Uterus (tissue), 4 donors: ENCODE measurements around the gene YBX1. TPM values are rescaled to one million over a fixed set of nuclear protein-coding genes. Genes with fewer than 3 reads are reported as not detected.
"Not testable (repeated sequence)": the region's sequence is repeated elsewhere in the genome, so short reads cannot be mapped to it uniquely, and the experiment has no call there.

Experiments
- DNase-seq, 2 donors: peaks; one replicate each; pipeline ENCODE4 v3.0.0-alpha.2; 2019 to 2020
- H3K27ac ChIP-seq, 2 donors: fragments of 200-600 bp; sonication (generic); 1 replicate in 1 of 2; 2 replicates in 1 of 2; pipeline ENCODE4 v1.5.1; 2016 to 2018
- H3K27me3 ChIP-seq, 2 donors: fragments of 200-600 bp; sonication (generic); one replicate each; pipeline ENCODE4 v1.5.1; 2018 to 2019; ENCODE audit warnings: control low read depth in 1 of 2
- H3K36me3 ChIP-seq, 2 donors: fragments of 200-600 bp; sonication (generic); one replicate each; pipeline ENCODE4 v1.5.1; 2019; ENCODE audit warnings: control low read depth in 1 of 2
- H3K4me1 ChIP-seq, 2 donors: fragments of 200-600 bp; sonication (generic); one replicate each; pipeline ENCODE4 v1.5.1; 2018 to 2019; ENCODE audit warnings: control low read depth in 1 of 2
- H3K4me3 ChIP-seq, 2 donors: fragments of 200-600 bp; sonication (generic); 1 replicate in 1 of 2; 2 replicates in 1 of 2; pipeline ENCODE4 v1.5.1; 2018 to 2019; ENCODE audit warnings: mild to moderate bottlenecking in 1 of 2
- H3K9me3 ChIP-seq, 2 donors: fragments of 200-600 bp; sonication (generic); one replicate each; pipeline ENCODE4 v1.5.1; 2019; ENCODE audit warnings: control low read depth in 1 of 2
- CTCF ChIP-seq, 4 experiments: fragments of 200-600 bp in 2 of 4; fragments of 450-650 bp in 2 of 4; sonication (generic) in 2 of 4; IDR thresholded peaks; one replicate each; pipeline ENCODE4 v1.5.1; 2016 to 2019; ENCODE audit warnings: antibody characterized with exemption in 4 of 4, mild to moderate bottlenecking in 2 of 4, moderate library complexity in 1 of 4
- POLR2A ChIP-seq, 2 donors: fragments of 450-650 bp; IDR thresholded peaks; one replicate each; pipeline ENCODE4 v1.6.1; 2016; ENCODE audit warnings: antibody characterized with exemption in 2 of 2, mild to moderate bottlenecking in 1 of 2, moderate library complexity in 1 of 2
- intact Hi-C: fragments of 100-400 bp; cut with DNase I; formaldehyde crosslinking; loops from one replicate; pipeline ENCODE4 v1.15.1; 2023; ENCODE audit warnings: low total_unique reads
- total RNA-seq, 4 donors: library from RNA; depleted of rRNA in 3 of 4; stranded (reverse); fragments of >200 nt in 3 of 4; gene quantifications; one replicate each; pipeline versions ENCODE4 v1.1.0 to v1.2.4, GENCODE V29; 2014 to 2023
- donor health status: DM: yes; HTN: yes; CAD: no.

The YBX1 gene
- total RNA-seq, 4 donors from 2014 or later = 282 to 387 (median 333) TPM

- Histone ChIP-seq H3K36me3 (no peaks in the 10 kb centered on the region), H3K9me3 (no peaks in the 10 kb centered on the region), H3K4me3 (no peak overlapping the region), H3K4me1 (peaks cover 8 to 10% of the 10 kb centered on the region in 2 donors), H3K27ac (no peak overlapping the region), H3K27me3 (no peaks in the 10 kb centered on the region)
- TF ChIP-seq CTCF (IDR thresholded peaks at IDR 0.05) (no peak), POLR2A (IDR thresholded peaks at IDR 0.05) (no peak)
- DNase-seq = no peak
- intact Hi-C loops = no loop called here
Measured at GRCh38 chr1:42680055-42680454, 2.2 kb upstream of the YBX1 start.

DNA sequence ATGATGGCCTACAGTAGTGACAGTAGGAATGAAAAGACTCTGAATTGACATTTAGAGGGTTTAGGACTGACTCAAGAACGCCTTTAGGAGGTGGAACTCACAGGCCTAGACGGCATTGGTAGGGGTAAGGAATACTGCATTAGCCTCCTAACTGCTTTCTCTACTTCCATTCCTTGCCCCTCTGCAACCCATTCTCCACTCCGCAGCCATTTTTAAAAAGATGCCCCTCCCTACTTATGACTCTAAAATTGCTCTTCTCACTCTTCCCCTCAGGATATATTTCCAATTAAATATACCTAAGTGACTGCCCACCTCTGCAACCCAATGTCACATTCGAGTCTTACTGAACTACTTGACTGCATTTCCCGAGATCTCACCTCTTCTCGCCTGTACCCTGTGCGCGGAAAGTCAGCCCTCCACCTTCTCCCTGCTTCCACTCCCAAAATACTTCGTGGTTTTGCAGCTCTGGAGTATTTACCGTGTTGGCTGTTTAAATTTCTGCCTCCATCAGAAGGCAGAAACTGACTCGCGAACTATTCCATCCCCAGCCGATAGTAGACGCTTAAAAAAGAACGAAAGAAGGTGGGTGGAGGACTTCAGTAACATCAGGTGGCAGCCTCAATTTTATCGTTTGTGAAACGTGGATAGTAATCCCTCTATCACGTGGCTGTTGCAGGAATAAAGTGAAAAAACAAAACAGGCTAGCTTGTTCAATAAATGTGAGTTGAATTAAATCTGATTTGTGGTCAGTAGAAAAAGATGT is 1.1 kb upstream of the YBX1 start:
- Histone ChIP-seq H3K4me1 (peaks cover 10 to 17% of the 10 kb centered on the region in 2 donors), H3K4me3 (peak overlapping the region; percentile 57 to 98)
- intact Hi-C loops = no loop called here

GRCh38 chr1:42682484-42682738 is 193 bp downstream of the YBX1 start:
- DNase-seq, H3K9me3 ChIP-seq, H3K27me3 ChIP-seq, intact Hi-C loops, H3K36me3 ChIP-seq: not testable (repeated sequence)
- H3K4me3 ChIP-seq = peak overlapping the region; percentile 57 to 98
- peaks cover 10 to 22% of the 10 kb centered on the region in 2 donors for H3K4me1 ChIP-seq
- H3K27ac ChIP-seq = peak overlapping the region; percentile 94 to 95

More for the DNA sequence above, 1.1 kb upstream of the YBX1 start:
- no peak for DNase-seq
- TF ChIP-seq CTCF (IDR thresholded peaks at IDR 0.05) (no peak), POLR2A (IDR thresholded peaks at IDR 0.05) (no peak)
- Histone ChIP-seq H3K27me3 (no peaks in the 10 kb centered on the region), H3K9me3 (no peaks in the 10 kb centered on the region), H3K36me3 (no peaks in the 10 kb centered on the region), H3K27ac (peak overlapping the region; percentile 94 to 95)

DNA sequence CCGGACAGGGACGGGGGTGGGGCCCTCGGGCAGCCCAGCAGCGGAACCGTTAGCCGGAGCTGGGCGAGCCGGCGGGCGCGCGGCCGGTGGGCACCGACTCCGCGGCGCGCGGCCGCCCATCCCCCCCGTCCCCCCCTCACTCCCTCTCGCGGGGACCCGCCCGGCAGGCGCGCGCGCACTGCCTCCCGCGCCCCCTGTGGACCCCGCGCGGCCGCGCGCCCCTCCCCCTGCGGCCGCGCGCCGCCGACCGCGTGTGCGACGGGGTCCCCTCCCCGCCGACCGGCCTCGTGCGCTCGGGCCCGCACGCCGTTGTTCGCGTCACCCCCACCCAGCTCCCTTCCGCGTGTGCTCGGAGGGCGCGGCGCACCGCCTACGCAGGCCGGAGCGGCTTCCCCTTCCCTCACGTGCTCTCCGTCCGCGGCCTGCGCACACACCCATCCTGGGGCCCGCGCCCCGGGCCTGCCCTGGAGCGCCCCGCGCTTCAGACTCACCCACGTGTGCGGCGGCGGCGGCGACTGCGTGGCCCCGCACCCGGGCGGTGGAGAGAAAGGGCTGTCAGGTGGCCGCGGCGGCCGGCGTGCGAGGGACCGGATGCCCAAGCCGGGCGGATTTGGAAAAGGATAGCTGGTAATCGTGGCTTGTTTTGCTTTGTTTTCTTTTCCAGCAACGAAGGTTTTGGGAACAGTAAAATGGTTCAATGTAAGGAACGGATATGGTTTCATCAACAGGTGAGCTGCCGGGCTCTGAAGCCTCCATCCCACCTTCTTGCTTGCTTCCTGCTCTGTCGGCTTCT is 717 bp downstream of the YBX1 start:
- peak; percentile 51 to 62 for DNase-seq
- Histone ChIP-seq H3K36me3 (no peaks in the 10 kb centered on the region), H3K27me3 (no peaks in the 10 kb centered on the region), H3K4me1 (peaks cover 10 to 22% of the 10 kb centered on the region in 2 donors), H3K27ac (peak overlapping the region; percentile 94 to 95), H3K4me3 (peak overlapping the region; percentile 57 to 98), H3K9me3 (no peaks in the 10 kb centered on the region)
- TF ChIP-seq POLR2A (IDR thresholded peaks at IDR 0.05) (peak in 1 of 2 donors; percentile 28), CTCF (IDR thresholded peaks at IDR 0.05) (no peak)
- intact Hi-C loops = no loop called here

DNA sequence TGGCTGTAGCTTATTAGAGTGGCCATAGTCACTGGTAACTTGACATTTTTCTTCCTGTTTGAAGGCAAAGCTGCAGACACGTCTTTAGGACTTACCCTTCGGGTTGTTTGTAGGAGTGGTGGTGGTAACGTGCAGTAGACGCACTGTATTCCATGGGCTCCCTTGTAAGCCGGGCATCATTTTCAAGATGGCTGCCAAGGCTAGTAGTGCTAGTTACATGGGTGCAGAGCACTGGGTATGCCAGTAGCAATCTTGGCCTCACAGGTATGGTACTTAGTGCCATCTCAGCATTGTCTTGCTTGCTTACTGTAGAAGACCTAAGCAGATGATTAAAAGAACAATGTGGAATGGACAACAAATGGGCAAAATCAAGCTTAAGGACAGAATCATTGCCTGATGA is 1.9 kb downstream of the YBX1 start:
- Histone ChIP-seq H3K27me3 (no peaks in the 10 kb centered on the region), H3K9me3 (no peaks in the 10 kb centered on the region), H3K4me3 (peak overlapping the region in 1 of 2 donors; percentile 57), H3K27ac (no peak overlapping the region), H3K4me1 (peaks cover 12 to 22% of the 10 kb centered on the region in 2 donors), H3K36me3 (no peaks in the 10 kb centered on the region)
- no peak for TF ChIP-seq POLR2A (IDR thresholded peaks at IDR 0.05)
- no peak for TF ChIP-seq CTCF (IDR thresholded peaks at IDR 0.05)
- intact Hi-C loops = no loop called here
- no peak for DNase-seq
